Tibial nerve (tissue), 4 donors: ENCODE data around the gene GTF3C1. TPM values are rescaled to one million over a fixed set of nuclear protein-coding genes. Genes with fewer than 3 reads are reported as not detected.

Source experiments
- DNase-seq, 2 donors: peaks; one replicate each; pipeline ENCODE4 v3.0.0-alpha.2; 2019; ENCODE audit warnings: low spot score in 2 of 2
- H3K27ac ChIP-seq, 4 donors: fragments of 200-600 bp; sonication (generic) in 3 of 4; one replicate each; pipeline ENCODE4 v1.5.1; 2017 to 2019; ENCODE audit warnings: mild to moderate bottlenecking in 1 of 4
- H3K27me3 ChIP-seq, 2 donors: fragments of 200-600 bp; sonication (generic) in 1 of 2; one replicate each; pipeline versions ENCODE4 v1.5.1 to v1.6.0; 2017 to 2019
- H3K36me3 ChIP-seq, 3 donors: fragments of 200-600 bp; sonication (generic); one replicate each; pipeline ENCODE4 v1.5.1; 2018 to 2019
- H3K4me1 ChIP-seq, 4 donors: fragments of 200-600 bp; sonication (generic) in 3 of 4; one replicate each; pipeline ENCODE4 v1.5.1; 2017 to 2019
- H3K4me3 ChIP-seq, 4 donors: fragments of 200-600 bp; sonication (generic) in 3 of 4; one replicate each; pipeline ENCODE4 v1.5.1; 2017 to 2019; ENCODE audit warnings: mild to moderate bottlenecking in 1 of 4, moderate library complexity in 1 of 4
- H3K9me3 ChIP-seq, 4 donors: fragments of 200-600 bp; sonication (generic) in 3 of 4; one replicate each; pipeline ENCODE4 v1.5.1; 2017 to 2019
- CTCF ChIP-seq, 5 experiments: fragments of 200-600 bp in 3 of 5; fragments of 450-650 bp in 2 of 5; sonication (generic) in 3 of 5; IDR thresholded peaks; one replicate each; pipeline ENCODE4 v1.5.1; 2016 to 2019; ENCODE audit warnings: antibody characterized with exemption in 5 of 5, mild to moderate bottlenecking in 3 of 5, moderate library complexity in 2 of 5
- EP300 ChIP-seq, 2 donors: sonication (generic); formaldehyde crosslinking; IDR thresholded peaks; one replicate each; pipeline ENCODE4 v1.6.1; 2017; ENCODE audit warnings: antibody characterized with exemption in 2 of 2, mild to moderate bottlenecking in 1 of 2
- POLR2A ChIP-seq, 2 donors: fragments of 450-650 bp; IDR thresholded peaks; one replicate each; pipeline ENCODE4 v1.6.1; 2017; ENCODE audit warnings: antibody characterized with exemption in 2 of 2, mild to moderate bottlenecking in 2 of 2, moderate library complexity in 2 of 2
- WGBS, 2 donors: methylation state at CpG; one replicate each; pipeline ENCODE4 v1.1.5; 2018; 5-methylcytosine and 5-hydroxymethylcytosine counted together
- total RNA-seq, 4 donors: library from RNA; depleted of rRNA; stranded (reverse); fragments of >200 nt; gene quantifications; one replicate each; pipeline ENCODE4 v1.1.0, GENCODE V29; 2016

Gene GTF3C1
- total RNA-seq, 4 donors from 2014 or later: 66.7 to 92.4 (median 69.9) TPM

GRCh38 chr16:27449434-27450195, 100.1 kb downstream of the GTF3C1 start:
- no peak overlapping the region for H3K4me3 ChIP-seq
- WGBS, 2 donors: 35 to 44% methylated on average over 31 of the region's 31 CpGs
- H3K9me3 ChIP-seq: peaks cover 0 to 22% (median 0%) of the 10 kb centered on the region in 4 donors
- peaks cover 0 to 8% (median 0%) of the 10 kb centered on the region in 3 donors for H3K36me3 ChIP-seq
- H3K27me3 ChIP-seq: peaks cover 0 to 43% of the 10 kb centered on the region in 2 donors
- no peak overlapping the region for H3K27ac ChIP-seq
- peaks cover 0 to 11% (median 3%) of the 10 kb centered on the region in 4 donors for H3K4me1 ChIP-seq
- DNase-seq: no peak
- TF ChIP-seq EP300 (IDR thresholded peaks at IDR 0.05): no peak

- WGBS, 2 donors: 71 to 85% methylated on average over 14 to 15 of the region's 19 CpGs
- DNase-seq: no peak
- peaks cover 0 to 11% (median 3%) of the 10 kb centered on the region in 4 donors for H3K4me1 ChIP-seq
- no peak overlapping the region for H3K27ac ChIP-seq
- H3K36me3 ChIP-seq: peaks cover 0 to 13% (median 0%) of the 10 kb centered on the region in 3 donors
- H3K9me3 ChIP-seq: peaks cover 0 to 31% (median 0%) of the 10 kb centered on the region in 4 donors
- H3K27me3 ChIP-seq: peaks cover 0 to 43% of the 10 kb centered on the region in 2 donors
- TF ChIP-seq EP300 (IDR thresholded peaks at IDR 0.05) (no peak), POLR2A (IDR thresholded peaks at IDR 0.05) (no peak), CTCF (IDR thresholded peaks at IDR 0.05) (no peak)
- H3K4me3 ChIP-seq: no peak overlapping the region
Observed at GRCh38 chr16:27448532-27449433, 100.9 kb downstream of the GTF3C1 start.

GRCh38 chr16:27447301-27447700, 102.4 kb downstream of the GTF3C1 start:
- peaks cover 0 to 43% of the 10 kb centered on the region in 2 donors for H3K27me3 ChIP-seq
- no peak overlapping the region for H3K4me3 ChIP-seq
- peaks cover 0 to 41% (median 0%) of the 10 kb centered on the region in 4 donors for H3K9me3 ChIP-seq
- H3K4me1 ChIP-seq: peaks cover 0 to 11% (median 3%) of the 10 kb centered on the region in 4 donors
- WGBS, 2 donors: 78 to 92% methylated on average over 5 of the region's 5 CpGs
- no peak overlapping the region for H3K27ac ChIP-seq
- peaks cover 0 to 13% (median 0%) of the 10 kb centered on the region in 3 donors for H3K36me3 ChIP-seq
- DNase-seq: no peak
- no peak for TF ChIP-seq EP300 (IDR thresholded peaks at IDR 0.05)
- no peak for TF ChIP-seq POLR2A (IDR thresholded peaks at IDR 0.05)
- TF ChIP-seq CTCF (IDR thresholded peaks at IDR 0.05): no peak

GRCh38 chr16:27446721-27447120, 103.0 kb downstream of the GTF3C1 start:
- 76 to 89% methylated on average over 3 to 4 of the region's 4 CpGs for WGBS, 2 donors

More at GRCh38 chr16:27446721-27447120, 103.0 kb downstream of the GTF3C1 start:
- DNase-seq: no peak
- Histone ChIP-seq H3K27ac (no peak overlapping the region), H3K36me3 (peaks cover 0 to 13% (median 0%) of the 10 kb centered on the region in 3 donors), H3K4me1 (peaks cover 0 to 11% (median 3%) of the 10 kb centered on the region in 4 donors), H3K27me3 (peaks cover 0 to 43% of the 10 kb centered on the region in 2 donors), H3K4me3 (no peak overlapping the region), H3K9me3 (peaks cover 0 to 41% (median 0%) of the 10 kb centered on the region in 4 donors)
- TF ChIP-seq CTCF (IDR thresholded peaks at IDR 0.05): no peak
- no peak for TF ChIP-seq EP300 (IDR thresholded peaks at IDR 0.05)
- no peak for TF ChIP-seq POLR2A (IDR thresholded peaks at IDR 0.05)
